Gastrocnemius medialis (tissue), 4 donors: ENCODE measurements around the gene TTC12. TPM values are rescaled to one million over a fixed set of nuclear protein-coding genes. Genes with fewer than 3 reads are reported as not detected.

Experiments
- ATAC-seq, 2 donors: fragments of 150-250 bp; one replicate each; pipeline ENCODE4 v1.9.1; 2016
- DNase-seq, 2 donors: peaks; one replicate each; pipeline ENCODE4 v3.0.0-alpha.2; 2019
- H3K27ac ChIP-seq, 4 donors: fragments of 200-600 bp; sonication (generic); 1 replicate in 1 of 4; 2 replicates in 3 of 4; pipeline ENCODE4 v1.5.1; 2016 to 2018; ENCODE audit warnings: mild to moderate bottlenecking in 2 of 4, moderate library complexity in 1 of 4
- H3K27me3 ChIP-seq, 3 donors: fragments of 200-600 bp; sonication (generic) in 2 of 3; 1 replicate in 1 of 3; 2 replicates in 2 of 3; pipeline versions ENCODE4 v1.5.1 to v1.6.0; 2016 to 2019; ENCODE audit warnings: mild to moderate bottlenecking in 1 of 3, moderate library complexity in 1 of 3
- H3K36me3 ChIP-seq, 2 donors: fragments of 200-600 bp; sonication (generic) in 1 of 2; one replicate each; pipeline ENCODE4 v1.5.1; 2017 to 2018
- H3K4me1 ChIP-seq, 2 donors: fragments of 200-600 bp; sonication (generic) in 1 of 2; one replicate each; pipeline ENCODE4 v1.5.1; 2016 to 2017; ENCODE audit warnings: mild to moderate bottlenecking in 2 of 2
- H3K4me3 ChIP-seq, 4 donors: fragments of 200-600 bp; sonication (generic) in 3 of 4; 1 replicate in 1 of 4; 2 replicates in 3 of 4; pipeline ENCODE4 v1.5.1; 2016 to 2019; ENCODE audit warnings: mild to moderate bottlenecking in 2 of 4
- H3K9me3 ChIP-seq, 3 donors: fragments of 200-600 bp; sonication (generic) in 2 of 3; 1 replicate in 1 of 3; 2 replicates in 2 of 3; pipeline ENCODE4 v1.5.1; 2016 to 2019
- POLR2A ChIP-seq, 2 donors: fragments of 450-650 bp; IDR thresholded peaks; one replicate each; pipeline ENCODE4 v1.6.1; 2017; ENCODE audit warnings: antibody characterized with exemption in 2 of 2, mild to moderate bottlenecking in 2 of 2, moderate library complexity in 2 of 2
- in situ Hi-C, 4 donors: fragments of 200-750 bp; cut with MboI; loops; one replicate each; pipeline versions ENCODE4 v1.15.0 to v1.8.0; 2017; ENCODE audit warnings: low sequenced_read_pairs in 4 of 4
- intact Hi-C: fragments of 100-400 bp; cut with DNase I; formaldehyde crosslinking; loops from one replicate; pipeline ENCODE4 v1.15.1; 2023; ENCODE audit warnings: low total_unique reads
- total RNA-seq, 4 donors: library from RNA; depleted of rRNA; stranded (reverse); fragments of >200 nt; gene quantifications; one replicate each; pipeline versions ENCODE4 v1.1.0 to v1.2.3, GENCODE V29; 2016
- TF ChIP-seq, protein P1 (sequence below), 5 experiments: fragments of 450-650 bp in 3 of 5; fragments of 200-600 bp in 2 of 5; sonication (generic) in 2 of 5; IDR thresholded peaks in 4 of 5; conservative IDR thresholded peaks in 1 of 5; 1 replicate in 4 of 5; 2 replicates in 1 of 5; pipeline ENCODE4 v1.5.1; 2016 to 2019; ENCODE audit warnings: antibody characterized with exemption in 5 of 5, mild to moderate bottlenecking in 3 of 5, moderate library complexity in 3 of 5

The TTC12 gene
- total RNA-seq, 4 donors from 2014 or later: 3.5 to 22.5 (median 5.2) TPM

DNA sequence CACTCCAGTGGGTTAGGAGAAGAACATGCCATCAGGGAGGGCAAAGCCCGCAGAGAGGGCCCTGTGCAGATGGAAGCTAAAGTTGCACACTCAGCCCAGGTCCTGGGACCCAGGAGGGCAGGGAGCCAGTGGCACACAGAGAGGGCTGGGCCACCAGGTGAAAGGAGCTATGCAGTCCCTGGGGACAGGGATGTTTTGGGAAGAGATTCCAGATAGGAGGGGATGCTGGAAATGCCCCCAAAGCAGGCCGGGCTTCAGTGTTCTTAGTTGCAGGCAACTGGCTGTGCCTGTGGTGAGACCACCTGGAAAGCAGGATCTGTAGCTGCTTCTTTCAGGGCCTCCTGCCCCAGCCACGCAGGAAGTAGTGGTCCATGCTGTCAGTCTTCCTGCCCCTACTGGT, 92.8 kb downstream of the TTC12 start:
- no peak for TF ChIP-seq POLR2A (IDR thresholded peaks at IDR 0.05)
- TF ChIP-seq, protein P1, sequence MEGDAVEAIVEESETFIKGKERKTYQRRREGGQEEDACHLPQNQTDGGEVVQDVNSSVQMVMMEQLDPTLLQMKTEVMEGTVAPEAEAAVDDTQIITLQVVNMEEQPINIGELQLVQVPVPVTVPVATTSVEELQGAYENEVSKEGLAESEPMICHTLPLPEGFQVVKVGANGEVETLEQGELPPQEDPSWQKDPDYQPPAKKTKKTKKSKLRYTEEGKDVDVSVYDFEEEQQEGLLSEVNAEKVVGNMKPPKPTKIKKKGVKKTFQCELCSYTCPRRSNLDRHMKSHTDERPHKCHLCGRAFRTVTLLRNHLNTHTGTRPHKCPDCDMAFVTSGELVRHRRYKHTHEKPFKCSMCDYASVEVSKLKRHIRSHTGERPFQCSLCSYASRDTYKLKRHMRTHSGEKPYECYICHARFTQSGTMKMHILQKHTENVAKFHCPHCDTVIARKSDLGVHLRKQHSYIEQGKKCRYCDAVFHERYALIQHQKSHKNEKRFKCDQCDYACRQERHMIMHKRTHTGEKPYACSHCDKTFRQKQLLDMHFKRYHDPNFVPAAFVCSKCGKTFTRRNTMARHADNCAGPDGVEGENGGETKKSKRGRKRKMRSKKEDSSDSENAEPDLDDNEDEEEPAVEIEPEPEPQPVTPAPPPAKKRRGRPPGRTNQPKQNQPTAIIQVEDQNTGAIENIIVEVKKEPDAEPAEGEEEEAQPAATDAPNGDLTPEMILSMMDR (IDR thresholded peaks at IDR 0.05 in 4 of 5, conservative IDR thresholded peaks at IDR 0.05 in 1 of 5): no peak
- Histone ChIP-seq H3K27ac (no peak overlapping the region), H3K4me3 (no peak overlapping the region), H3K27me3 (no peaks in the 10 kb centered on the region), H3K9me3 (no peaks in the 10 kb centered on the region), H3K36me3 (no peaks in the 10 kb centered on the region), H3K4me1 (no peaks in the 10 kb centered on the region)
- in situ Hi-C loops: no loop called here
- intact Hi-C loops: no loop called here
- DNase-seq: no peak
- ATAC-seq: no peak

DNA sequence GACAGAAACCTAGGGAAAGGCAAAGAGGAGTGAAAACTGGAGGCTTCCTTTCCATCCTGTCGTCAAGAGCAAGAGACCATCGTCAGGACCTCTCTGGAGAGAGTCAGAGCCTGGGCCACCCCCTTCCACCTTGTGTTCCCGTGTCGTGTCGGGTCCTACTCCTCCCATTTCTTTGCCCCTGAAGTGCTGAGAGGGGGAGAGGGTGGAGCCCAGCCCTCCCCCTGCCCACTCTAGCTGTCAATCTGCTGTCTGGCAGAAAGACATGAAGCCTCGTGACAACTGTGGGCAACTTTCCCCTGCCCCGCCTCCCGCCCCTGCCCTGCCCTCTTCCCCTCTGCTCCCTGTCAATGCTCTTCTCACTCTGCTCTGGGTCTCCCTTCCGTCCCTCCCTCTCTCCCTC, 93.8 kb downstream of the TTC12 start:
- DNase-seq: no peak

DNA sequence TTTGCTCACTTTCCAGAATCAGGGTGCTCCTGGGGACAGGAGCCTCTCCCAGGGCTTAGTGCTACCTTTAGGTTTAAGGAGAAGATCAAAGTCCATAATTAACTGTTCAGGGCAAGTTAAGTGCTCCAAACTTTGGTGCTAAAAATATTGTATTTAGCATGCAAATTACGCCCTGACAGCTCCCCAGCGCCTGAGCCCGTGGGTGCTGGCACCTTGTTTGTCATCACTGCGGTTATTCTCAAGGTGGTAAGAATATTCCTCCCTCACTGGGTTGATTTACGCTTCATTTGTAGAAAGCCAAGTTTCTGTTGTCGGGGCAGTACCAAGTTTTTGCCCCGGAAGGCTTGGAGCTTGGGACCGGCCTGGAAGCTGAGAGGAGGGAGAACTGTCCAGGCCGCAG, 94.5 kb downstream of the TTC12 start:
- no peak overlapping the region for H3K4me3 ChIP-seq
- H3K9me3 ChIP-seq: no peaks in the 10 kb centered on the region
- no peak for ATAC-seq
- no peaks in the 10 kb centered on the region for H3K36me3 ChIP-seq
- in situ Hi-C loops: no loop called here
- H3K4me1 ChIP-seq: no peaks in the 10 kb centered on the region
- intact Hi-C loops: no loop called here
- H3K27me3 ChIP-seq: no peaks in the 10 kb centered on the region
- no peak for TF ChIP-seq POLR2A (IDR thresholded peaks at IDR 0.05)
- TF ChIP-seq, protein P1 (IDR thresholded peaks at IDR 0.05 in 4 of 5, conservative IDR thresholded peaks at IDR 0.05 in 1 of 5): no peak
- no peak for DNase-seq
- H3K27ac ChIP-seq: no peak overlapping the region

More for the DNA sequence above, 93.8 kb downstream of the TTC12 start:
- Histone ChIP-seq H3K36me3 (no peaks in the 10 kb centered on the region), H3K4me3 (no peak overlapping the region), H3K4me1 (no peaks in the 10 kb centered on the region), H3K27me3 (no peaks in the 10 kb centered on the region), H3K9me3 (no peaks in the 10 kb centered on the region), H3K27ac (no peak overlapping the region)
- no peak for ATAC-seq
- intact Hi-C loops: no loop called here
- TF ChIP-seq POLR2A (IDR thresholded peaks at IDR 0.05): no peak
- TF ChIP-seq, protein P1 (IDR thresholded peaks at IDR 0.05 in 4 of 5, conservative IDR thresholded peaks at IDR 0.05 in 1 of 5): no peak
- in situ Hi-C loops: no loop called here

- Histone ChIP-seq H3K27me3 (no peaks in the 10 kb centered on the region), H3K4me1 (no peaks in the 10 kb centered on the region), H3K36me3 (no peaks in the 10 kb centered on the region), H3K27ac (no peak overlapping the region), H3K4me3 (no peak overlapping the region), H3K9me3 (no peaks in the 10 kb centered on the region)
- DNase-seq (no peak), ATAC-seq (no peak)
- intact Hi-C loops (no loop called here), in situ Hi-C loops (no loop called here)
- no peak for TF ChIP-seq POLR2A (IDR thresholded peaks at IDR 0.05)
- TF ChIP-seq, protein P1 (IDR thresholded peaks at IDR 0.05 in 4 of 5, conservative IDR thresholded peaks at IDR 0.05 in 1 of 5): no peak
Measured at GRCh38 chr11:113409526-113409925, 95.1 kb downstream of the TTC12 start.

GRCh38 chr11:113410414-113411135, 96.2 kb downstream of the TTC12 start:
- Histone ChIP-seq H3K4me3 (no peak overlapping the region), H3K27me3 (no peaks in the 10 kb centered on the region), H3K4me1 (no peaks in the 10 kb centered on the region), H3K36me3 (no peaks in the 10 kb centered on the region), H3K9me3 (no peaks in the 10 kb centered on the region), H3K27ac (no peak overlapping the region)
- TF ChIP-seq, protein P1 (IDR thresholded peaks at IDR 0.05 in 4 of 5, conservative IDR thresholded peaks at IDR 0.05 in 1 of 5): no peak
- TF ChIP-seq POLR2A (IDR thresholded peaks at IDR 0.05): no peak
- intact Hi-C loops: no loop called here
- no peak for DNase-seq
- ATAC-seq: no peak
- in situ Hi-C loops: no loop called here
